Measurements from ENCODE around the gene PRPF40A.

PRPF40A gene

DNA sequence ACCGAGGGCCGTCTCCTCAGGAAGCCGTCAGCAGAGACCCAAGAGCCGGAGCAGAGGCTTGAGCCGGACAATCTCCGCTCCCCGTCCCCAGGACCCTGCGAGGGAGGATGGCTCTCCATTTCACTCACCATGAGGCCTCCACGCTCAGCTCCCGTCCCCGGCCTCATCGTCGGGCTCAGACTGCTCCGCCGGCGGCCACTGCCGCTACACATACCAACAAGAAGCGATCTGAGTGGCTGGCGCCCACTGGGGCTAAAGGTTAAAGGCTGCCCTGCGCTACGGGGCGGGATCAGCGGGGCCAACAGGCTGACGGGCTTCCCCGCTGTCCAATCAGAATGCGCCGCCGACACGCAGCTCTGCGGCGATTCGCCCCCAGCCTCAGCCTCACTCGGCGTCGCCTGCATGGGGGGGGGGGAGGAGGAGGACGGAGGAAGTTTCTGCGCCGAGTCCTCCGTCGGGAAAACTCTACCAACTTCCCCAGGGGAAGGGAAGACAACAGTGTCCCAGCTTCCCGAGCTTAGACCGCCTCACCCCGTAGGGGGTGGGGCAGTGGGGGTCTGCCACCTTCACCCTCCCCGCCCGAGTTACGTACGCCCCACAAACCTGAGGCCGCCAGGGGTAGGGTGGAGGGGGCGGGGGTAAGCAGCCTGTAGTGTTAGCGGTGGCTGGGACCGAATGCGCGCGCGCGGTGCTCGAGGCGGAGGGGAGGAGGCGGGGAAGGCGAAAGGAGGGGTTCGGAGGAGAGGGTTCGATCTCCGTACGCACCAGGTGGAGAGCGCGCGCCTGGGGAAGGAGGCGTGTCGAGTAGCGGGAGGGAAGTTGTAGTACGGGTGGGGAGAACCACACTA lies at the start of gene PRPF40A (continued):
- TF ChIP-seq, protein P1, sequence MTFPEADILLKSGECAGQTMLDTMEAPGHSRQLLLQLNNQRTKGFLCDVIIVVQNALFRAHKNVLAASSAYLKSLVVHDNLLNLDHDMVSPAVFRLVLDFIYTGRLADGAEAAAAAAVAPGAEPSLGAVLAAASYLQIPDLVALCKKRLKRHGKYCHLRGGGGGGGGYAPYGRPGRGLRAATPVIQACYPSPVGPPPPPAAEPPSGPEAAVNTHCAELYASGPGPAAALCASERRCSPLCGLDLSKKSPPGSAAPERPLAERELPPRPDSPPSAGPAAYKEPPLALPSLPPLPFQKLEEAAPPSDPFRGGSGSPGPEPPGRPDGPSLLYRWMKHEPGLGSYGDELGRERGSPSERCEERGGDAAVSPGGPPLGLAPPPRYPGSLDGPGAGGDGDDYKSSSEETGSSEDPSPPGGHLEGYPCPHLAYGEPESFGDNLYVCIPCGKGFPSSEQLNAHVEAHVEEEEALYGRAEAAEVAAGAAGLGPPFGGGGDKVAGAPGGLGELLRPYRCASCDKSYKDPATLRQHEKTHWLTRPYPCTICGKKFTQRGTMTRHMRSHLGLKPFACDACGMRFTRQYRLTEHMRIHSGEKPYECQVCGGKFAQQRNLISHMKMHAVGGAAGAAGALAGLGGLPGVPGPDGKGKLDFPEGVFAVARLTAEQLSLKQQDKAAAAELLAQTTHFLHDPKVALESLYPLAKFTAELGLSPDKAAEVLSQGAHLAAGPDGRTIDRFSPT (tag by site-specific recombination; IDR thresholded peaks at IDR 0.05): peak; percentile 64
- TF ChIP-seq ZNF175 (tag by site-specific recombination; IDR thresholded peaks at IDR 0.05): no peak
- peak; percentile 33 for TF ChIP-seq GLIS1 (tag by site-specific recombination; IDR thresholded peaks at IDR 0.05)
- TF ChIP-seq ZBTB8A (tag by site-specific recombination; IDR thresholded peaks at IDR 0.05): peak; percentile 72
- TF ChIP-seq ZNF76 (tag by site-specific recombination; IDR thresholded peaks at IDR 0.05; ENCODE audit: borderline replicate concordance, low read depth): peak; percentile 48; the same call in 1 of the 2 replicates
- no peak for TF ChIP-seq ZNF433 (tag by site-specific recombination; IDR thresholded peaks at IDR 0.05; ENCODE audit: low read depth)
- no peak; the same call in 1 of the 2 replicates for TF ChIP-seq KLF8 (tag by site-specific recombination; IDR thresholded peaks at IDR 0.05)
- TF ChIP-seq ZNF701 (tag by site-specific recombination; IDR thresholded peaks at IDR 0.05): no peak
- peak; percentile 91 for TF ChIP-seq ZNF366 (tag by site-specific recombination; conservative IDR thresholded peaks at IDR 0.05)
- TF ChIP-seq ZNF521 (tag by site-specific recombination; IDR thresholded peaks at IDR 0.05): no peak
- TF ChIP-seq, protein P2, sequence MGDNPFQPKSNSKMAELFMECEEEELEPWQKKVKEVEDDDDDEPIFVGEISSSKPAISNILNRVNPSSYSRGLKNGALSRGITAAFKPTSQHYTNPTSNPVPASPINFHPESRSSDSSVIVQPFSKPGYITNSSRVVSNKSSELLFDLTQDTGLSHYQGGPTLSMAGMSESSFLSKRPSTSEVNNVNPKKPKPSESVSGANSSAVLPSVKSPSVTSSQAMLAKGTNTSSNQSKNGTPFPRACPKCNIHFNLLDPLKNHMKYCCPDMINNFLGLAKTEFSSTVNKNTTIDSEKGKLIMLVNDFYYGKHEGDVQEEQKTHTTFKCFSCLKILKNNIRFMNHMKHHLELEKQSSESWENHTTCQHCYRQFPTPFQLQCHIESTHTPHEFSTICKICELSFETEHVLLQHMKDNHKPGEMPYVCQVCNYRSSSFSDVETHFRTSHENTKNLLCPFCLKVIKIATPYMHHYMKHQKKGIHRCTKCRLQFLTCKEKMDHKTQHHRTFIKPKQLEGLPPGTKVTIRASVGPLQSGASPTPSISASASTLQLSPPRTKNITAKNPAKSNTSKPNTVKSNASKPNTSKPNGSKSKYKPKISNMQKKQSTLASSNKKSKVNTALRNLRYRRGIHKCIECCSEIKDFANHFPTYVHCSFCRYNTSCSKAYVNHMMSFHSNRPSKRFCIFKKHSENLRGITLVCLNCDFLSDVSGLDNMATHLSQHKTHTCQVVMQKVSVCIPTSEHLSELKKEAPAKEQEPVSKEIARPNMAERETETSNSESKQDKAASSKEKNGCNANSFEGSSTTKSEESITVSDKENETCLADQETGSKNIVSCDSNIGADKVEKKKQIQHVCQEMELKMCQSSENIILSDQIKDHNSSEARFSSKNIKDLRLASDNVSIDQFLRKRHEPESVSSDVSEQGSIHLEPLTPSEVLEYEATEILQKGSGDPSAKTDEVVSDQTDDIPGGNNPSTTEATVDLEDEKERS (tag by site-specific recombination; IDR thresholded peaks at IDR 0.05): no peak
- peak; percentile 48 for TF ChIP-seq ZNF341 (tag by site-specific recombination; IDR thresholded peaks at IDR 0.05; ENCODE audit: low read depth)
- TF ChIP-seq ZNF146 (tag by site-specific recombination; IDR thresholded peaks at IDR 0.05): no peak
- TF ChIP-seq ZBTB17 (tag by site-specific recombination; IDR thresholded peaks at IDR 0.05): peak; percentile 45; the same call in 1 of the 2 replicates
- TF ChIP-seq IKZF3 (tag by site-specific recombination; IDR thresholded peaks at IDR 0.05): peak; percentile 82
- no peak for TF ChIP-seq KLF1 (tag by site-specific recombination; IDR thresholded peaks at IDR 0.05)
- 0 out of 2 replicates have a peak, but pooled peaks have one; percentile 59 for TF ChIP-seq PRDM1 (tag by site-specific recombination; IDR thresholded peaks at IDR 0.05)
- TF ChIP-seq ZNF324 (tag by site-specific recombination; IDR thresholded peaks at IDR 0.05): 0 out of 2 replicates have a peak, but pooled peaks have one; percentile 5

DNA sequence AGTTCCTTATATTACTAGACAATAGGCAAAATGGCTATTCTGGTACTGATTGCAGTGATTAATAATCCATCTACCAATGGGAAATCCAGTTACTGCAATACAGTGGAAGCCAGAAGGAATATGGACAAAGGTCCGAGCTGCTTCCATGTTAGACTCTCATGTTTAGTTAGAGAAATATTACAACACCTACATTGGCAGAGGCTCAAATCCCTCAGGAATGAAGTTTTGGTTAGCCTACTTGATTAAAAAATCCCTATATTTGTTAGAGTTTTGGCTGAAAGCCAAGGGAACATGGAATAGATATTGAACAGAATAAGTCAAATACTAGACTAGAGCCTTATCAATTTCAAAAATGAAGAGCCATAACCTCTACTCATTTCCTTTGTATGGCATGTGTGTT lies 49.7 kb upstream of the PRPF40A start:
- H3K4me3 ChIP-seq (ENCODE audit: low read depth, low read length): no peak overlapping the region
- no peak overlapping the region for H3K27ac ChIP-seq (ENCODE audit: extremely low read depth, low read depth, low read length)
- CTCF ChIA-PET: interaction anchor here (1.0 kb wide), 1 partner anchor 712 kb away, joined by 6 read pairs; the partner anchor contains the start of gene RPRM
- no peaks in the 10 kb centered on the region for H3K4me1 ChIP-seq (ENCODE audit: control insufficient read depth, insufficient read depth, low read length)
- POLR2A ChIA-PET: no interaction called here
- no peaks in the 10 kb centered on the region for H3K9me3 ChIP-seq (ENCODE audit: control insufficient read depth, insufficient read depth, low read depth, low read length)
- H3K36me3 ChIP-seq (ENCODE audit: control insufficient read depth in 2 of 2, insufficient read depth in 1 of 2, low read length in 2 of 2): peaks cover 0 to 18% of the 10 kb centered on the region in 2 experiments; a peak in 1 of 3 replicates
- TF ChIP-seq ZNF24 (tag by site-specific recombination; IDR thresholded peaks at IDR 0.05) (no peak), ZNF529 (tag by site-specific recombination; IDR thresholded peaks at IDR 0.05; ENCODE audit: insufficient replicate concordance) (no peak), ZNF558 (tag by site-specific recombination; IDR thresholded peaks at IDR 0.05) (no peak), ZNF658 (tag by site-specific recombination; IDR thresholded peaks at IDR 0.05) (no peak), ZBTB17 (tag by site-specific recombination; IDR thresholded peaks at IDR 0.05) (no peak), HOXC10 (CRISPR knock-in tag; IDR thresholded peaks at IDR 0.05) (no peak), KLF16 (tag by site-specific recombination; IDR thresholded peaks at IDR 0.05) (no peak), ZNF514 (tag by site-specific recombination; IDR thresholded peaks at IDR 0.05) (no peak), ZNF837 (tag by site-specific recombination; IDR thresholded peaks at IDR 0.05) (no peak), PRDM1 (tag by site-specific recombination; IDR thresholded peaks at IDR 0.05) (no peak), GLIS2 (tag by site-specific recombination; IDR thresholded peaks at IDR 0.05) (no peak)
- TF ChIP-seq, protein P3, sequence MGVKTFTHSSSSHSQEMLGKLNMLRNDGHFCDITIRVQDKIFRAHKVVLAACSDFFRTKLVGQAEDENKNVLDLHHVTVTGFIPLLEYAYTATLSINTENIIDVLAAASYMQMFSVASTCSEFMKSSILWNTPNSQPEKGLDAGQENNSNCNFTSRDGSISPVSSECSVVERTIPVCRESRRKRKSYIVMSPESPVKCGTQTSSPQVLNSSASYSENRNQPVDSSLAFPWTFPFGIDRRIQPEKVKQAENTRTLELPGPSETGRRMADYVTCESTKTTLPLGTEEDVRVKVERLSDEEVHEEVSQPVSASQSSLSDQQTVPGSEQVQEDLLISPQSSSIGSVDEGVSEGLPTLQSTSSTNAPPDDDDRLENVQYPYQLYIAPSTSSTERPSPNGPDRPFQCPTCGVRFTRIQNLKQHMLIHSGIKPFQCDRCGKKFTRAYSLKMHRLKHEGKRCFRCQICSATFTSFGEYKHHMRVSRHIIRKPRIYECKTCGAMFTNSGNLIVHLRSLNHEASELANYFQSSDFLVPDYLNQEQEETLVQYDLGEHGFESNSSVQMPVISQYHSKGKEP (tag by site-specific recombination; IDR thresholded peaks at IDR 0.05): no peak
